ENCODE data around the gene TNFRSF8.

GRCh38 chr1:12142141-12142823, 79.2 kb downstream of the TNFRSF8 start:
- TF ChIP-seq, protein P1, sequence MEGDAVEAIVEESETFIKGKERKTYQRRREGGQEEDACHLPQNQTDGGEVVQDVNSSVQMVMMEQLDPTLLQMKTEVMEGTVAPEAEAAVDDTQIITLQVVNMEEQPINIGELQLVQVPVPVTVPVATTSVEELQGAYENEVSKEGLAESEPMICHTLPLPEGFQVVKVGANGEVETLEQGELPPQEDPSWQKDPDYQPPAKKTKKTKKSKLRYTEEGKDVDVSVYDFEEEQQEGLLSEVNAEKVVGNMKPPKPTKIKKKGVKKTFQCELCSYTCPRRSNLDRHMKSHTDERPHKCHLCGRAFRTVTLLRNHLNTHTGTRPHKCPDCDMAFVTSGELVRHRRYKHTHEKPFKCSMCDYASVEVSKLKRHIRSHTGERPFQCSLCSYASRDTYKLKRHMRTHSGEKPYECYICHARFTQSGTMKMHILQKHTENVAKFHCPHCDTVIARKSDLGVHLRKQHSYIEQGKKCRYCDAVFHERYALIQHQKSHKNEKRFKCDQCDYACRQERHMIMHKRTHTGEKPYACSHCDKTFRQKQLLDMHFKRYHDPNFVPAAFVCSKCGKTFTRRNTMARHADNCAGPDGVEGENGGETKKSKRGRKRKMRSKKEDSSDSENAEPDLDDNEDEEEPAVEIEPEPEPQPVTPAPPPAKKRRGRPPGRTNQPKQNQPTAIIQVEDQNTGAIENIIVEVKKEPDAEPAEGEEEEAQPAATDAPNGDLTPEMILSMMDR (IDR thresholded peaks at IDR 0.05), result no peak
- TF ChIP-seq BHLHE40 (IDR thresholded peaks at IDR 0.05; ENCODE audit: low read depth, low read length) (no peak), EP300 (IDR thresholded peaks at IDR 0.05) (no peak), NR3C1 (IDR thresholded peaks at IDR 0.05) (no peak), SMC3 (IDR thresholded peaks at IDR 0.05) (no peak), CHD4 (IDR thresholded peaks at IDR 0.05; ENCODE audit: borderline replicate concordance) (no peak), POLR2A (IDR thresholded peaks at IDR 0.05; ENCODE audit: low read length) (no peak), CEBPB (IDR thresholded peaks at IDR 0.05) (no peak), CHD2 (IDR thresholded peaks at IDR 0.05; ENCODE audit: low read length, partially characterized antibody) (no peak), KDM1A (IDR thresholded peaks at IDR 0.05; ENCODE audit: low read depth) (no peak), JUN (IDR thresholded peaks at IDR 0.05) (no peak), MAZ (IDR thresholded peaks at IDR 0.05; ENCODE audit: borderline replicate concordance, low read depth, low read length) (no peak)
- TF ChIP-seq, protein P2, sequence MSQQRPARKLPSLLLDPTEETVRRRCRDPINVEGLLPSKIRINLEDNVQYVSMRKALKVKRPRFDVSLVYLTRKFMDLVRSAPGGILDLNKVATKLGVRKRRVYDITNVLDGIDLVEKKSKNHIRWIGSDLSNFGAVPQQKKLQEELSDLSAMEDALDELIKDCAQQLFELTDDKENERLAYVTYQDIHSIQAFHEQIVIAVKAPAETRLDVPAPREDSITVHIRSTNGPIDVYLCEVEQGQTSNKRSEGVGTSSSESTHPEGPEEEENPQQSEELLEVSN (IDR thresholded peaks at IDR 0.05; ENCODE audit: borderline replicate concordance, low read depth), result no peak

Measured in A549 (cell line).